IPS-15b (cell line): Measurements from ENCODE around the gene CADM4.
"Not testable (repeated sequence)": the region's sequence is repeated elsewhere in the genome, so short reads cannot be mapped to it uniquely, and the experiment has no call there.

Source experiments
- H3K27me3 ChIP-seq: one replicate; pipeline ENCODE4 v1.6.1; 2013; ENCODE audit warnings: low read length; ENCODE audit not compliant: control insufficient read depth, insufficient read depth
- H3K36me3 ChIP-seq: one replicate; pipeline ENCODE4 v1.6.1; 2013; ENCODE audit warnings: low read length; ENCODE audit not compliant: control insufficient read depth, insufficient read depth
- H3K4me1 ChIP-seq: one replicate; pipeline ENCODE4 v1.6.1; 2013; ENCODE audit warnings: mild to moderate bottlenecking, low read length; ENCODE audit not compliant: control insufficient read depth, insufficient read depth
- H3K4me3 ChIP-seq: one replicate; pipeline ENCODE4 v1.5.1; 2013; ENCODE audit warnings: low read depth, low read length
- H3K9ac ChIP-seq: one replicate; pipeline ENCODE4 v1.6.1; 2013; ENCODE audit warnings: low read depth, mild to moderate bottlenecking, low read length
- H3K9me3 ChIP-seq: one replicate; pipeline ENCODE4 v1.6.1; 2013; ENCODE audit warnings: mild to moderate bottlenecking, low read length; ENCODE audit not compliant: control insufficient read depth, insufficient read depth

Gene CADM4, protein sequence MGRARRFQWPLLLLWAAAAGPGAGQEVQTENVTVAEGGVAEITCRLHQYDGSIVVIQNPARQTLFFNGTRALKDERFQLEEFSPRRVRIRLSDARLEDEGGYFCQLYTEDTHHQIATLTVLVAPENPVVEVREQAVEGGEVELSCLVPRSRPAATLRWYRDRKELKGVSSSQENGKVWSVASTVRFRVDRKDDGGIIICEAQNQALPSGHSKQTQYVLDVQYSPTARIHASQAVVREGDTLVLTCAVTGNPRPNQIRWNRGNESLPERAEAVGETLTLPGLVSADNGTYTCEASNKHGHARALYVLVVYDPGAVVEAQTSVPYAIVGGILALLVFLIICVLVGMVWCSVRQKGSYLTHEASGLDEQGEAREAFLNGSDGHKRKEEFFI

DNA sequence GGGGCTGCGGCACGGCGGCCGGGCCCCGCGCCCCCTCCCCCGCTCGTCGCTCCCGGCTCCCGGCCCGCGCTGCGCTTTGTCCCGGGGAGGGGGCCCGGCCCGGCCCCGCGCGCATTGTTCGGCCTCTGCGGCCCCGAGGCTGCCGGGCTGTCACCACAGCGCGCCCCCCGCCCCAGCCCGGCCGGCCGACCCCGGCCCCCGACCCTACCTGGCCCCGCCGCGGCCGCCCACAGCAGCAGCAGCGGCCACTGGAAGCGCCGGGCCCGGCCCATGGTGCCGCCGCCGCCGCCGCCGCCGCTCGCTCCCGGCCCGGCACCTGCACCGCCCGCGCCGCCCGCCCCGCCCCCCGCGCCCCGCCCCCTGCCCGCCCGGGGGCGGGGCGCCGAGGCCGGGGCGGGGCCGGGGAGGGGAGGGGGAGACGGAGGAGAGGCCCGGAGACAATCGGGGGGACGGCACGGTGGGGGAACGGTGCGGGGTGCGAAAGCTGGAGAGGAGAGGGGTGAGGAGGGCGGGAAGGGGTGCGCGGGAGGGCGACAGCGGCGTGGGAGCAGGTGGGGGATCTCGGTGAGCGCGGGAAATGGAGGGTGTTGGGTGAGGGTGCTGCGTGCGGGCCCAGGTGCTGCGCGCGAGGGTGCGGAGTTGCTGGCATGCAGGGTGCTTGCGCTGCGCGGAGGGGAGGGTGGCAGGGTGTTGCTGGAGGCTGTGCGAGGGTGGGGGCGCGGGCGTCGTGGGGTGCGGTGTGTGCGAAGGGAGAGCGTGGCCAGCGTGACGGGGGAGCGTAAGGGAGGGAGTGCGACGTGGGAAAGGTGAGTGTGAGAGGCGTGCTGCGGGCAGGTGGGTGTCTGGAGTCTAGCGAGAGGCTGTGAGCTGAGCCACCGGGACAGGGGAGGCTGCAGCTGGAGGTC lies at the start of gene CADM4:
Gene CADM4, minus strand, starts transcription at position 332 of the 905 bp plus-strand sequence. Its CDS starts 60 bp downstream, at position 272.
- Histone ChIP-seq H3K4me1 (peaks cover 2% of the 10 kb centered on the region), H3K4me3 (peak within 1 kb of the TSS; percentile 70), H3K9me3 (no peaks in the 10 kb centered on the region), H3K27me3 (peaks cover 63% of the 10 kb centered on the region), H3K36me3 (no peaks in the 10 kb centered on the region), H3K9ac (no peak within 1 kb of the TSS)

DNA sequence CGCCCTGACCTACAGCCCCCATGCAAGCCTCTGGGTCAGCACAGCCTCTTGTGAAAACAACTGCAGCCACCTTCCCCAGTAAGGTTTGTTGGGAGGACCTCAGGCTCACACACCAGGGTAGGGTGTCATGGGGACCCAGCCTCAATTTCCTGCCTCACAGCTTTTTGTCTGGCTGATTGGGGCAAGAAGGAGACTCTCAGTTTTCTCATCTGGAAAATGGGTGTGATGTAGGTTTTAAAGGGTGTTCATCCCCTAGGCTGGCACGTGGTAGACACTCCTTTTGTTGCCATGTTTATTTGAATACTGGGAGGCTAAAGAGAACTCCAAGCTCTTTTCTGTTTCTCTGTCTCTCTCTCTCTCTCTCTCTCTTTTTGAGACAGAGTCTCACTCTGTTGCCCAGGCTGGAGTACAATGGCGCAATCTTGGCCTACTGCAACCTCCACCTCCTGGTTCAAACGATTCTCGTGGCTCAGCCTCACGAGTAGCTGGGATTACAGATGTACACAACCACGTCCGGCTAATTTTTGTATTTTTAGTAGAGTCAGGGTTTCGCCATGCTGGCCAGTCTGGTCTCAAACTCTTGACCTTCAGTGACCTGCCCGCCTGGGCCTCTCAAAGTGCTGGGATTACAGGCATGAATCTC lies 48.5 kb upstream of the CADM4 start:
- no peaks in the 10 kb centered on the region for H3K4me1 ChIP-seq
- H3K9me3 ChIP-seq = no peaks in the 10 kb centered on the region
- no peaks in the 10 kb centered on the region for H3K27me3 ChIP-seq
- no peaks in the 10 kb centered on the region for H3K36me3 ChIP-seq
- no peak overlapping the region for H3K4me3 ChIP-seq
- no peak overlapping the region for H3K9ac ChIP-seq

DNA sequence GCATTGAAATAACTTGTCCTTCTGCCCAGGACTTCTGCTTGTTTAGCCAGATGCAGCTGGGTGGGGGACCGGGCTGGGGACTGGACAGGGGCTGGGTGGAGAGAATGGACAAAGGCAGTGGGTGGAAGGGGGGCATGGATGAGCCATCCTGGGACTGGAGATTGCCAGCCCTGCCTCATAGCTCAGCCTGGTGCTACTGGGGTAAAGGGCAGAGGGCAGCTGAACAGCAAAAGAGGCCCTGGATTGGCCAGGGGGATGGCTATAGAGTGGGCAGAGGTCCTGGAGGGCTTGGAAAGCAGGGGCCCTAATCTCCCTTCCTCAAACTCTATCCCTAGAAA lies 48.0 kb upstream of the CADM4 start:
- Histone ChIP-seq H3K4me3 (no peak overlapping the region), H3K9me3 (no peaks in the 10 kb centered on the region), H3K36me3 (no peaks in the 10 kb centered on the region), H3K9ac (no peak overlapping the region), H3K27me3 (no peaks in the 10 kb centered on the region), H3K4me1 (no peaks in the 10 kb centered on the region)

DNA sequence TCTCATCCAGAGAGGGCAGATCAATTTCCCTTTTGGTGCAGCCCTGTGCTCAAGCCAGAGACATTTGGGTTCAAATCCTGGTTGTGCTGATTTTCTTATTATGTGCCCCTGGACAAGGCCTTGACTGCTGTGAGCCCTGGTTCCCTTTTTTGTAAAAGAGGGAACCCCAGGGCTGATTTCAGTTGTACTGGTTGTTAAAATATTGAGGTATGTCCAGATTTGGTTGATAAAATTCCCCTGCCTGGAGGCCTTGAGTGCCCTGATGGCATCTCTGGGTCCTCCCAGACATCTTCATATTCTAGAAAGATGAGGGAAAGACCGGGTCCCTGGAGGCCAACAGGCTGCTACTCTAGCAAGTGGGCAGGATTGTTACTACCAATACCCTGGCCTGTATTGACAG lies 44.7 kb upstream of the CADM4 start:
- H3K36me3 ChIP-seq = no peaks in the 10 kb centered on the region
- H3K4me1 ChIP-seq = no peaks in the 10 kb centered on the region
- no peaks in the 10 kb centered on the region for H3K9me3 ChIP-seq
- no peak overlapping the region for H3K9ac ChIP-seq
- no peaks in the 10 kb centered on the region for H3K27me3 ChIP-seq
- no peak overlapping the region for H3K4me3 ChIP-seq

DNA sequence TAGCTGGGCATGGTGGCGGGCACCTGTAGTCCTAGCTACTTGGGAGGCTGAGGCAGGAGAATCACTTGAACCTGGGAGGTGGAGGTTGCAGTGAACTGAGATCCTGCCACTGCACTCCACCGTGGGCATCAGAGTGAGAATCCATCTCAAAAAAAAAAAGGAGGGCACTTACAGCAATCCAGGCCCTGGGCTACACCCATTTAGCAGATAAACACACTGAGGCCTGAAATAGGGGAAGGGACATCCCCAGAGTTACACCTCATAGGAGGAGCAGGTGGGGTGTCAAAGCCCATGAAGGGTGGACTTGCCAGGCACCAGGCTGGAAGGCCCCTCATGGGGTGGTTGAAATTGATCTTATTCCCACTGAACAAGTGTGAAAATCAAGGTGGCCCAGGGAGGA lies 44.3 kb upstream of the CADM4 start:
- H3K36me3 ChIP-seq = no peaks in the 10 kb centered on the region
- H3K27me3 ChIP-seq = no peaks in the 10 kb centered on the region
- no peaks in the 10 kb centered on the region for H3K9me3 ChIP-seq
- H3K4me1 ChIP-seq = no peaks in the 10 kb centered on the region
- no peak overlapping the region for H3K9ac ChIP-seq
- H3K4me3 ChIP-seq = no peak overlapping the region

DNA sequence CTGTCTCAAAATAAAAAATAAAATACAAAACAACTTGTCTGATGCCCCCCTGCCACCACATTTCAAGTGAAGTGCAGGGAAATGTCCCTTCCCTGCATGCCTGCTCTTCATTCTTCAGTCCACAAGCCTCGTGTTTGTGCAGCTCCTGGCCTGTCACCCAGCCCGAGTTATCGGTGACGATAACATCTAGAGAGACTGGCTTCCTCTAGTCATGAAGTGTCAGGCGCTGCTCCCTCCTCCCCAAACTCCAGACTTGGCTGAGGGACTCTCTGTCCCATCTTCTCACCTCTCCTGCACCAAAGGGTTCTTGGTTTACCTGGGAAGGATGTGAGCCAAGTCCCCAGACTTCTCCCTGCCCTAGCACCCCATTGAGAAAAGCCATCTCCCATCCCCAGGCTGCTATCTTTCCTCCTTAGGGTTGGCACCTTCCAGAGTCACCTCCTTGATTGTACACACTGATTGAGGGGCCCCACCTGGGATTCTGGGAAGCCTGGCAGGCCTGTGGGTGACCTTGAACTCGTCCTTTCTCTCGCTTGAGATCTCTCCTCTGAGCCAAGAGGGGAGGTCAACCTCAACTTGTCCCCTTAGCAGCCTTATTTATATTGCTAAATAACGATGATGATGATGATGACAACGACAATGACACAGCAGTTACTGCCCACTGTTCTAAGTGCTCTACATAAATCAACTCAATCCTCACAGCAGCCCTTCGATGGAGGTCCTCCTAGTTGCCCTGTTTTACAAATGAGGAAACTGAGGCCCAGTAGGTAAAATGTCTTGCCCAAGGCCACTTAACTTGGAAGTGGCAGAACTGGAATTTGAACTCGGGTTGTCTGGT lies 43.4 kb upstream of the CADM4 start:
- H3K36me3 ChIP-seq = no peaks in the 10 kb centered on the region
- H3K27me3 ChIP-seq = no peaks in the 10 kb centered on the region
- H3K4me3 ChIP-seq = no peak overlapping the region
- no peaks in the 10 kb centered on the region for H3K4me1 ChIP-seq
- H3K9ac ChIP-seq = no peak overlapping the region
- no peaks in the 10 kb centered on the region for H3K9me3 ChIP-seq

DNA sequence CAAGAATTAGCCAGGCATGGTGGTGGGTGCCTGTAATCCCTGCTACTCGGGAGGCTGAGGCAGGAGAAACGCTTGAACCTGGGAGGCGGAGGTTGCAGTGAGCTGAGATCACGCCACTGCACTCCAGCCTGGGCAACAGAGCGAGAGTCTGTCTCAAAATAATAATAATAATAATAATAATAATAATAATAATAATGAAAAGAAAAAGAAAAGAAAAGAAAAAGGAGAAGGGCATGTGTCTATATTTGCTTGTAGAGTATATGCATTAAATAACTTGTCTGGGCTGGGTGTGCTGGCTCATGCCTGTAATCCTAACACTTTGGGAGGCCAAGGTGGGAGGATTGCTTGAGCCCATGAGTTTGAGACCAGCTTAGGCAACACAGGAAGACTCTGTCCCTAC lies 42.6 kb upstream of the CADM4 start:
- H3K9ac ChIP-seq, H3K27me3 ChIP-seq, H3K4me3 ChIP-seq, H3K9me3 ChIP-seq, H3K36me3 ChIP-seq, H3K4me1 ChIP-seq: not testable (repeated sequence)

DNA sequence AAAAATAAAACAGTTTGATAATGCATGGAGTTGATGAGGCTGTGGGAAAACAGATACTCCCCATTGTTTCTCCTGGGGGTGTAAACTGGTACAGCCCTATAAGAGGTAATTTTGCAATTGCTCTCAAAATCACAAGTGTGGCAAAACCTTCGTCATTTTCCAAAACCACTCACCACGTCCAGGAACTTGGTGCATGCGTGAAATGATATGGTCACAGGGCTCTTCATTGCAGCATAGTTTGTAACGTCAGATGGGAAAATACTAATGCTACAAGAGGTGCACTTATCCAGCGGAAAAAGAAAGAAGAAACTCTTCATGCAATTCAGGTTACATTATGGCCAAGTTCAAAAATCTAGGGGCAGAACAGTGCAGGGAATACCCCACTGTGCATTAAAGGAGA lies 42.2 kb upstream of the CADM4 start:
- Histone ChIP-seq H3K4me3 (no peak overlapping the region), H3K4me1 (no peaks in the 10 kb centered on the region), H3K9ac (no peak overlapping the region), H3K36me3 (no peaks in the 10 kb centered on the region), H3K27me3 (no peaks in the 10 kb centered on the region), H3K9me3 (no peaks in the 10 kb centered on the region)

DNA sequence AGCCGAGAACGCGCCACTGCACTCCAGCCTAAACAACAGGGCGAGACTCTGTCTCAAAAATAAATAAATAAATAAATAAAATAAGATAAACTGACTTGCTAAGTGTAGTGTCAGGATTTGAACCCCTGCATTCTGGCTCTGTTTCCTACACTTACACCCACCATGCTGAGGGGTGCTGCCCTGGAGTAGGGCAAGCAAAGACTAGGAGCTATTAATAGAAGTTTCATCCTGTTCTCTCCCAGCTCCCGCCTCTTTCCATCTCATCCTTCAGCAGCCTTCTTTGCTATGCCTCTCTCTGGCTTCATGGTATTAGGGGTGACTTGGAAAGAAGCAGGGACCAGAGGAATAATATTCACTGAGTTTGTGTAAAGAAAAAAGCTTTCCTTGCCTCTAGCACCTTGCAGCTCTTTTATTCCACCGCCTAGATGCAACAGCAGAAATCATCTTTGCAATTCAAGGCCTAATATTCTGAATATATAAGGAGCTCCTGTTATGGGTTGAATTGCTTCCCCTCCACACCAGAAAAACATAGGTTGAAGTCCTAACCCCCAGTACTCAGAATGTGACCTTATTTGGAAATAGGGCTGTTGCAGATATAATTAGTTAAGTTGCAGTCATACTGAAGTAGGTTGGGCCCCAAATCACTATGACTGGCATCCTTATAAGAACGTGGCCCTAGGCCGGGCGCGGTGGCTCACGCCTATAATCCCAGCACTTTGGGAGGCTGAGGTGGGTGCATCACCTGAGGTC lies 39.0 kb upstream of the CADM4 start:
- Histone ChIP-seq H3K4me1 (peaks cover 2% of the 10 kb centered on the region), H3K9me3 (no peaks in the 10 kb centered on the region), H3K27me3 (no peaks in the 10 kb centered on the region), H3K36me3 (no peaks in the 10 kb centered on the region), H3K9ac (no peak overlapping the region), H3K4me3 (no peak overlapping the region)

DNA sequence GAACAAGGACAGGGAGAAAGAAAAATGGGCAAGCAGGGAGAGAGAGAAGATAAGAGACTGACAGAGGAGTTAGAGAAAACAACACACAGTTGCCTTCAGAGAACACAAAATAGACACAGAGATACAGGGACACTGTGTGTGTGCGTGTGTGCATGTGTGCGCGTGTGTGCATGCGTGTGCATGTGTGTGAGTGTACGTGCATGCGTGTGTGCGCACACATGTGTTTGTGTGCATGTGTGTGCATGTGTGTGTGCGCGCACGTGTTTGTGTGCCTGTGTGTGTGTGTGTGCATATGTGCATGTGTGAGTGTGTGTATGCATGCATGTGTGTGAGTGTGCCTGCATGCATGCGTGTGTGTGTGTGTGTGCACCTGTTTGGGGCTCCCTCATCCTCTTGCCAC lies 36.3 kb upstream of the CADM4 start:
- no peaks in the 10 kb centered on the region for H3K9me3 ChIP-seq
- H3K4me3 ChIP-seq = no peak overlapping the region
- H3K36me3 ChIP-seq = no peaks in the 10 kb centered on the region
- peaks cover 2% of the 10 kb centered on the region for H3K27me3 ChIP-seq
- H3K9ac ChIP-seq = no peak overlapping the region
- H3K4me1 ChIP-seq = peaks cover 2% of the 10 kb centered on the region
